ENCODE results near the gene STK39. TPM values are rescaled to one million over a fixed set of nuclear protein-coding genes. Genes with fewer than 3 reads are reported as not detected.

Gene STK39
- total RNA-seq: 20.1 and 37.8 TPM in 2 replicates

GRCh38 chr2:168247341-168248261 lies at the start of gene STK39:
Gene STK39 (minus strand): TSS chr2:168247595. CDS start chr2:168247435, 160 bp downstream.

Small RNA genes lying within 50 kb of the gene (small RNA-seq; reads per million reads assigned to genes)
- 5.0 reads per million, percentile 88 among the genes with 10 or more reads in this experiment for gene AC067940.1 (ENCODE audit: low replicate concordance)

Other genes starting within 250 kb of the STK39 start
- 1.8 and 9.9 TPM in 2 replicates for gene CERS6, start 208.7 kb upstream of the STK39 start, total RNA-seq

Data from placental pericyte (primary cell).